ENCODE results near the gene SPOCK1.

GRCh38 chr5:137054335-137054734 lies 444.8 kb downstream of the SPOCK1 start:
- TF ChIP-seq CREM (IDR thresholded peaks at IDR 0.05; ENCODE audit: low read depth) (no peak), ZNF551 (CRISPR knock-in tag; IDR thresholded peaks at IDR 0.05) (no peak), RAD51 (IDR thresholded peaks at IDR 0.05; ENCODE audit: borderline replicate concordance, low read depth) (no peak), GMEB1 (CRISPR knock-in tag; IDR thresholded peaks at IDR 0.05) (no peak), STAT6 (CRISPR knock-in tag; IDR thresholded peaks at IDR 0.05) (no peak), CHD1 (IDR thresholded peaks at IDR 0.05; ENCODE audit: low read length) (no peak), NFE2 (IDR thresholded peaks at IDR 0.05; ENCODE audit: low read depth) (no peak), ELF4 (CRISPR knock-in tag; IDR thresholded peaks at IDR 0.05) (no peak), PCBP2 (IDR thresholded peaks at IDR 0.05; ENCODE audit: low read depth, low read length, poor library complexity, severe bottlenecking) (no peak), FOXK1 (CRISPR knock-in tag; IDR thresholded peaks at IDR 0.05; ENCODE audit: borderline replicate concordance) (no peak)
